ENCODE results near the gene FAM180B. TPM values are rescaled to one million over a fixed set of nuclear protein-coding genes. Genes with fewer than 3 reads are reported as not detected.

The FAM180B gene
- total RNA-seq, 4 donors from 2014 or later = 0.41 TPM; not detected in 3

DNA sequence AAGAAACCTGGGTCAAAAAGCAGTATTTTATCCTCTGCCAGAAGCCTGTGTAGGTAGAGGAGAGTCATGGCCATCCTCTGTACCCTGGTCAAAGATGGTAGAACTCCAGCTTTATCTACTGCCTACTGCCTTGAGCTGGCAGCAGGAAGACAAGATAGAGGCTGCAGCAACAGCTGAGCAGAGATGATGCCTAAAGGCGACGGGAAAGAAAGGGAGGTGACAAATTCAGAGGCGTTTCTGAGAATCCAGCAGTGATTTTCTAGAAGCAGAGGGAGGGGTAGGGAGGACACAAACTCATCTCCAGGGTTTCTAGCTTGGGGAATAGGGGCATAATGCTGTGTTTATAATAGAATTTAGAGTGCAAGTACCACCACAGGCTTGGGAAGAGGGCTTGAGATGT, 23.2 kb downstream of the FAM180B start:
- no peak for TF ChIP-seq EP300 (IDR thresholded peaks at IDR 0.05; ENCODE audit: low read depth)
- TF ChIP-seq POLR2AphosphoS5 (IDR thresholded peaks at IDR 0.05) = no peak
- TF ChIP-seq CTCF (IDR thresholded peaks at IDR 0.05) = no peak
- no peak for TF ChIP-seq POLR2A (IDR thresholded peaks at IDR 0.05)

DNA sequence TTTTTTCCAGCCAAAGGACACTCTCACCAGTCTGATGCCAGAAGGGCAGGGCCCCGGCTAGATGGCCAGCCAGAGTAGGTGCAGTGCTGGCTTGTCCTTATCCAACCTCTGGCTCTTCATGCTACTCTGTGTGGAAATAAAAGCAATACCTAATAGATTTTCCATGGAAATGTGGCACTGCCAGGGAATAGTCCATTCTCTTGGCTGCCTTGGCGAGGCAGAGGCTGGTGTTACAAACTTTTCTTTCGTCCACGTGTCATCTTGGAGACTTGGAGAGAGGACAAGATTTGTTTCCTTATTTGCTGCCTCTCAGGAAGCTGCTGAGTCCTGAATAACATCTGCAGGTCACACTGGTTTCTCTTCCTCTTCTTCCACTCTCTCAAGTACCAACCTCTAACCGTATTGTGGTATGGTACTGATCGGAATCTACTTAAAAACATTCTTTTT, 24.9 kb downstream of the FAM180B start:
- Histone ChIP-seq H3K4me3 (no peak overlapping the region), H3K27me3 (no peaks in the 10 kb centered on the region), H3K27ac (no peak overlapping the region), H3K36me3 (no peaks in the 10 kb centered on the region), H3K4me1 (peaks cover 0 to 5% (median 0%) of the 10 kb centered on the region in 4 donors), H3K9me3 (no peaks in the 10 kb centered on the region)
- intact Hi-C loops (cut with DNase I; ENCODE audit: low total_unique reads) (no loop called here), in situ Hi-C loops (cut with MboI; ENCODE audit: low pct_ligation_motif_present in 1 of 4, low pct_unique_long_range_greater_than_20kb in 1 of 4, low sequenced_read_pairs in 3 of 4) (no loop called here)
- DNase-seq = no peak
- WGBS, 2 donors (ENCODE audit: low coverage in 1 of 2) = 79% methylated on average over 6 of the region's 6 CpGs; no CpG with 5 or more reads in 1 of the 2 donors
- no peak for TF ChIP-seq POLR2A (IDR thresholded peaks at IDR 0.05)
- TF ChIP-seq POLR2AphosphoS5 (IDR thresholded peaks at IDR 0.05) = no peak
- no peak for TF ChIP-seq CTCF (IDR thresholded peaks at IDR 0.05)
- no peak for TF ChIP-seq EP300 (IDR thresholded peaks at IDR 0.05; ENCODE audit: low read depth)

More for the DNA sequence above, 23.2 kb downstream of the FAM180B start:
- H3K4me3 ChIP-seq = no peak overlapping the region
- intact Hi-C loops (cut with DNase I; ENCODE audit: low total_unique reads) (no loop called here), in situ Hi-C loops (cut with MboI; ENCODE audit: low pct_ligation_motif_present in 1 of 4, low pct_unique_long_range_greater_than_20kb in 1 of 4, low sequenced_read_pairs in 3 of 4) (no loop called here)
- H3K27me3 ChIP-seq = no peaks in the 10 kb centered on the region
- no peaks in the 10 kb centered on the region for H3K36me3 ChIP-seq
- 71% methylated on average over 3 of the region's 3 CpGs; no CpG with 5 or more reads in 1 of the 2 donors for WGBS, 2 donors (ENCODE audit: low coverage in 1 of 2)
- no peaks in the 10 kb centered on the region for H3K9me3 ChIP-seq
- DNase-seq = no peak
- no peak overlapping the region for H3K27ac ChIP-seq
- H3K4me1 ChIP-seq = peaks cover 0 to 5% (median 0%) of the 10 kb centered on the region in 4 donors

DNA sequence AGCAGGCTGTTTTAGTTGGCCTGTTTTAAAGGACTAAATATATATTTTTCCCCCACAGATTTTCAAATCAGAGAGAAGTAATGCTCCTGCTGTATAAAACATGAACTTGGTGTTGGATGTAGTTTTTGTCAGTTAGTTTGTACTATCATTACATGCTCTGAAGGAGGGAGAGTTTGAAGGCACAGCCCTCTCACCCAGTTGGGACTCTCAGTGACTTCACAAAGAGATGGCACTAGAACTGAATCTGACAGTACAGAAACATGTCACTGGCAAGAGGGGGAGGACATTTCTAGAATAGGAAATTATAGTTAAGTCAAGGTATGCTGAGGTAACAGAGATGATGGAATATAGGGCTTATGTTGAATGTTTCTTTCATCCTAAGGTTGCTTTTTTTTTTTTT, 28.8 kb downstream of the FAM180B start:
- no peak overlapping the region for H3K4me3 ChIP-seq
- H3K4me1 ChIP-seq = peaks cover 0 to 12% (median 0%) of the 10 kb centered on the region in 4 donors
- intact Hi-C loops (cut with DNase I; ENCODE audit: low total_unique reads) (no loop called here), in situ Hi-C loops (cut with MboI; ENCODE audit: low pct_ligation_motif_present in 1 of 4, low pct_unique_long_range_greater_than_20kb in 1 of 4, low sequenced_read_pairs in 3 of 4) (no loop called here)
- DNase-seq = no peak
- no peaks in the 10 kb centered on the region for H3K27me3 ChIP-seq
- TF ChIP-seq CTCF (IDR thresholded peaks at IDR 0.05) = no peak
- no peak for TF ChIP-seq EP300 (IDR thresholded peaks at IDR 0.05; ENCODE audit: low read depth)
- TF ChIP-seq POLR2AphosphoS5 (IDR thresholded peaks at IDR 0.05) = no peak
- H3K36me3 ChIP-seq = peaks cover 0 to 13% (median 2%) of the 10 kb centered on the region in 4 donors
- no peaks in the 10 kb centered on the region for H3K9me3 ChIP-seq
- no peak overlapping the region for H3K27ac ChIP-seq

DNA sequence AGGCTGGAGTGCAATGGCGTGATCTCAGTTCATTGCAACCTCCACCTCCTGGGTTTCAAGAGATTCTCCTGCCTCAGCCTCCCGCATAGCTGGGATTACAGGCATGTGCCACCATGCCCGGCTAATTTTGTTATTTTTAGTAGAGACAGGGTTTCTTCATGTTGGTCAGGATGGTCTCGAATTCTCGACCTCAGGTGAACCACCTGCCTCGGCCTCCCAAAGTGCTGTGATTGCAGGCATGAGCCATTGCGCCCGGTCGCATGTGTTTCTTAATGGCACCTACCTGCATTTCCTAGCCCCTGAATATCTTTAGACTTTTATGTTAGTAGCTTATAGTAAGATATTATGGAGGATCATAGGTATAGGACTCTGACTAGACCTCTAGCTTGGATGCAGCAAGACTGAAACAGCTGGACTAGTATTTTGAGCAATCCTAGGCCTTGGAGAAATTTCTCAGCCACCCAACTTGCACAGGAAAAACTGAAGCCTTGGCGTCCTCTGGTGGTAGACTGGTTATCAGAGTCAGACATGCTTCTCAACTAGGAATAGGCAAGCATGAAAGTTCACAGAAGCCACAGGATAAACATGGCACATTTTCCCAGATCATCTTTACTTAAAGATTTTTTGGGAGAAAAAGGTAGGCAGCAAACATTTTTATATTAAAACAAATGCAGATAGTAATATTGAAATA, 30.4 kb downstream of the FAM180B start:
- Histone ChIP-seq H3K27me3 (no peaks in the 10 kb centered on the region), H3K4me1 (peaks cover 0 to 7% (median 0%) of the 10 kb centered on the region in 4 donors), H3K27ac (no peak overlapping the region), H3K36me3 (peaks cover 0 to 29% (median 6%) of the 10 kb centered on the region in 4 donors), H3K4me3 (no peak overlapping the region), H3K9me3 (no peaks in the 10 kb centered on the region)
- 70 to 88% methylated on average over 3 to 10 of the region's 10 CpGs for WGBS, 2 donors (ENCODE audit: low coverage in 1 of 2)
- in situ Hi-C loops (cut with MboI; ENCODE audit: low pct_ligation_motif_present in 1 of 4, low pct_unique_long_range_greater_than_20kb in 1 of 4, low sequenced_read_pairs in 3 of 4) (no loop called here), intact Hi-C loops (cut with DNase I; ENCODE audit: low total_unique reads) (no loop called here)
- DNase-seq = peak; percentile 25
- no peak for TF ChIP-seq POLR2AphosphoS5 (IDR thresholded peaks at IDR 0.05)
- peak; percentile 36 to 42 (median 38) for TF ChIP-seq CTCF (IDR thresholded peaks at IDR 0.05)
- TF ChIP-seq EP300 (IDR thresholded peaks at IDR 0.05; ENCODE audit: low read depth) = no peak
- TF ChIP-seq POLR2A (IDR thresholded peaks at IDR 0.05) = no peak
